SJCRH30 (cell line): ENCODE measurements around the gene PLEKHG5. TPM values are rescaled to one million over a fixed set of nuclear protein-coding genes. Genes with fewer than 3 reads are reported as not detected.

Source experiments
- DNase-seq, 2 experiments: peaks; one replicate each; pipeline ENCODE4 v3.0.0-alpha.2; 2015 to 2020
- H3K27ac ChIP-seq: fragments of 250-450 bp; sonication (Bioruptor Pico); 2 replicates; pipeline ENCODE4 v1.5.1; 2020; ENCODE audit warnings: mild to moderate bottlenecking, moderate library complexity
- H3K27me3 ChIP-seq: fragments of 250-450 bp; sonication (Bioruptor Pico); 2 replicates; pipeline ENCODE4 v1.5.1; 2020; ENCODE audit warnings: mild to moderate bottlenecking, moderate library complexity
- H3K36me3 ChIP-seq: fragments of 250-450 bp; sonication (Bioruptor Pico); 2 replicates; pipeline ENCODE4 v1.5.1; 2020; ENCODE audit warnings: mild to moderate bottlenecking, moderate library complexity
- H3K4me1 ChIP-seq: fragments of 250-450 bp; sonication (Bioruptor Pico); 2 replicates; pipeline ENCODE4 v1.5.1; 2020; ENCODE audit warnings: mild to moderate bottlenecking, moderate library complexity
- H3K4me3 ChIP-seq: fragments of 250-450 bp; sonication (Bioruptor Pico); 2 replicates; pipeline ENCODE4 v1.5.1; 2020; ENCODE audit warnings: mild to moderate bottlenecking, moderate library complexity
- H3K9me3 ChIP-seq: fragments of 250-450 bp; sonication (Bioruptor Pico); replicated peaks from 2 replicates; pipeline ENCODE4 v1.5.1; 2020; ENCODE audit warnings: mild to moderate bottlenecking, moderate library complexity
- total RNA-seq: library from RNA; depleted of rRNA; stranded (reverse); fragments of >200 nt; shearing (Covaris generic); gene quantifications from 2 replicates; pipeline ENCODE4 v1.2.3, GENCODE V29; 2014; rRNA removed

The PLEKHG5 gene
- total RNA-seq, 1 experiment from 2014 or later, result 5.3 TPM

DNA sequence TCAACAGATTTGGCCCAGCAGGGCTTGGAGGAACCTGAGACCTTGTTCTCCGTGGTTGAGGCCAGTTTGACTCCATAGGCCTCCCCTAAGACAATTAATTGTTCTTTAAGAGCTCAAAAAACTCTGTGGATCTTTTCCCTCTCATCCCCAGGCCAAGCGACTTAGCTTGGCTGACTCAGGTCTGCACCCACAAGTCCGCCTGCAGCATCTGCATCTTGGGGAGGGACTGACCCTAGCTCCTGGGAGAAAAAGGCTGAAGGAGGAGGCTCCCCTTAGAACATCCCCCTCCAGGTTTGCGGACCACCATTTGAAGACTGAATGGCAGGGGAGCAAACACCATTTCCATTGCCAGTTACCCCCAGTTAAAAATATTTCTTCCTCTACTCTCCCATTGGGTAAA lies 70.2 kb downstream of the PLEKHG5 start:
- Histone ChIP-seq H3K4me1 (no peaks in the 10 kb centered on the region), H3K36me3 (no peaks in the 10 kb centered on the region), H3K27ac (no peak overlapping the region), H3K4me3 (no peak overlapping the region), H3K27me3 (peaks cover 45% of the 10 kb centered on the region), H3K9me3 (no peaks in the 10 kb centered on the region; the same call in 1 of the 2 replicates)
- no peak for DNase-seq

DNA sequence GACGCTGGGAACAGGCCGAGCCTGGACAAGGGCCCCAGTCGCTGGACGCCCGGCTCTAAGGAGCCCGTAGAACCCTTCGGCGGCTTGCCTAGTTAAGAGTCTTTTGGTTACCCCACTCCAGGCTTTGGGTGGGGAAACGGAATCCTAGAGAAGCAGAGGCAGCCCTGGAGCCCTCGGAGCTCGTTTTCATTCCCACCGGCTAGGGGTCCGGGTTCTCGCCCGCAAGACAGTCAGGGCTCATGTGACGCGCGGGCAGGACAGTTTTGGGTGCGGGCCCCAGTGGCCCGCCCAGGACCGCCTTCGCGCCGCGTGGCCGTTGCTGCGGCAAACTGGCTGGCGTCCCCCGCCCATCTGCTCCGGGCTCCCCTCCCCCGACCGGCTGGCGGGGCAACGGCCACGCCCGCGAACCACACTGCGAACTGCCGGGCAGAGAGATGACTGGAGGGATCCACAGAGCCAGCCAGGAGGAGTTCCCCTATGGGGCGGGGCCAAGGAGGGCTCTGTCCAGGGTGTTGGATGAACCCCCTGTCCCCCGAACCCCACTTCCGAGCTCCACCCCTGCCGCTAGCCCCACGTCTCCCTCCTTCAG lies 70.9 kb downstream of the PLEKHG5 start:
- Histone ChIP-seq H3K36me3 (no peaks in the 10 kb centered on the region), H3K9me3 (no peaks in the 10 kb centered on the region; the same call in 1 of the 2 replicates), H3K27me3 (peaks cover 43% of the 10 kb centered on the region), H3K4me1 (no peaks in the 10 kb centered on the region), H3K4me3 (no peak overlapping the region), H3K27ac (no peak overlapping the region)
- no peak for DNase-seq

DNA sequence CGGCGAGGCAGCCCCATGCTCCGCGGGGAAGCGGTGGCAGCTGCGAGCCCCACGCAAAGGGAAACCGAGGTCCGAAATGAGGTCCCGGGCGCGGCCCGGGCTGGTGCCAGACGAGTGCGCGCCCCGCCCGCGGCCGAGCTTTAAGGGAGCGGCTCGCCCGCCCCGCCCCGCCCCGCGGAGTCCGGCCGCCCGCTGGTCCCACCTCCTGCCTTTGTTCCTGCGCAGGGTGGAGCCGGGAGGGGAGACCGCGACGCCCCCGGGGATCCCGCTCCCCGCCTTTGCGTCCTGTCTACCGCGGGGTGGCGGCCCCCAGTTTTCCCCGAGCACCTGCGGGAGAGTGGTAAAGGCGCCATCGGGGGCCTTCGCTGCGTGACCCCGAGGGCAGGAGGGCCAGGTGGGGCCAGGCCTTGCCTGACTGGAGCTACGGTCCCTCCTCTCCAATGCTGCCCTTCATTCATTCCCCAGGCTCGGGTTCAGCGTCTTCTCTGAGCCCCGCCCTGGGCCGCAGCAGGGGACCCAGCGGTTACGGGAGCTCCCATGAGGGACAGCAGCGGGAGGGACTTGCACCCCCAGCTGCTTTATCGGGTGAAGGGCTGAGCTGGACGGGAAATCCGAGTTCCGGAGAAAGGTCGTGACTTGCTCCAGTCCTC lies 71.5 kb downstream of the PLEKHG5 start, which contains the start of gene HES2:
Gene HES2, minus strand, starts transcription at position 116 of the 650 bp plus-strand sequence. Its CDS starts 99 bp downstream, at position 17.
- no peaks in the 10 kb centered on the region for H3K36me3 ChIP-seq
- H3K27me3 ChIP-seq, result peaks cover 39% of the 10 kb centered on the region
- no peak for DNase-seq
- no peak within 1 kb of the TSS for H3K4me3 ChIP-seq
- H3K27ac ChIP-seq, result no peak within 1 kb of the TSS
- H3K9me3 ChIP-seq, result no peaks in the 10 kb centered on the region; the same call in 1 of the 2 replicates
- no peaks in the 10 kb centered on the region for H3K4me1 ChIP-seq

DNA sequence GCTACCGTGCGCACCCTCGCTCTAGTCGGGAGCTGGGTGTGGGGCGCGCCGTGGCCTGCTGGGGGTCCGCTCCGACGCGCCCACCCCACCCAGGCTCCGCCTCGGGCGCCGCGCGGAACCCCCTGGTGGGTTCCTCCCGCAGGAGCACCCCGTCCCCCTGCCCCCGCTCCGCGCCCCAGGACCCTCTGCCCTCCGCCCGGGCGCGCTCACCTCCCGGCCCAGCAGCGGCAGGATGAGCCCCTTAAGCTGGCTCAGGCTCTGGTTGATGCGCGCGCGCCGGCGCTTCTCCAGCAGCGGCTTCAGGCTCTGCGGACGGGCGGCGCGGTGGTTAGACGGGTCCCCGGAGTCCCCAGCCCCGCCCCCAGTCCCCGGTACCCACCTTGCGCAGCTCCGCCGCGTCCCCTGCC lies 72.1 kb downstream of the PLEKHG5 start:
- H3K4me3 ChIP-seq, result no peak overlapping the region
- DNase-seq, result no peak
- H3K9me3 ChIP-seq, result no peaks in the 10 kb centered on the region; the same call in 1 of the 2 replicates
- no peak overlapping the region for H3K27ac ChIP-seq
- H3K27me3 ChIP-seq, result peaks cover 39% of the 10 kb centered on the region
- no peaks in the 10 kb centered on the region for H3K36me3 ChIP-seq
- H3K4me1 ChIP-seq, result peaks cover 3% of the 10 kb centered on the region; the same call in 1 of the 2 replicates

DNA sequence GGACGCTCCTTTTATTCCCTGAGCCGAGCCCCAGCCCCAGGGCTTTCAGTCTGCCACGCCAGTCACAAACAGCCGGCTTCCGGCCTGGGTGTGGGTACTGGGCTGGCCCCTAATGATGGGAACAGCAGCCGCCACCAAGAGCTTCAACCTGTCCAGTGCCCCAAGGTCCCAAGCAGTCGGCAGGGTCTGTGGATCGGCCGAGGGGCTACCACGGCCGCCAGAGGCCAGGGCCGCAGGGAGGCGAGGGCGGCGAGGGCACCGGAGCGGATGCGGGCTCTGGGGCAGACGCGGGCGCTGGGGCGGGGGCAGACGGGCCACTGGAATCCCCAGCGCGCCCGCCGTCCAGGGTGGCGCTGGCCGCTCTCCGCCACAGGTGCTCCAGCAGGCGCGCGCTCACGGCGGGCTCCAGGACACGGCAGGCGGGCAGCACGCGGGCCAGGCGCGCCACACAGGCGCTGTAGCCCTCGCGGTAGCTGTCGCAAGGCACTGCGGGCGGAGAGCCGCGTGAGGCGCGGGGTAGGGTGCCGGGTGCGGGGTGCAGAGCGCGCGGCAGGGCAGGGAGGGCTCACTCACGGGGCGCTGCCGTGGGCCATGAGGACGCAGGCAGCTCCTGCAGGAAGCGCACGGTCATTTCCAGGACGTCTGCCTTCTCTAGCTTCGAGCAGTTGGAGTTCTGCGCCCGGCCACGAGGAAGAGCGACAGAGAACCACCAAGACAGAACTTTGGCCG lies 72.6 kb downstream of the PLEKHG5 start:
- peaks cover 3% of the 10 kb centered on the region; the same call in 1 of the 2 replicates for H3K4me1 ChIP-seq
- no peaks in the 10 kb centered on the region; the same call in 1 of the 2 replicates for H3K9me3 ChIP-seq
- no peaks in the 10 kb centered on the region for H3K36me3 ChIP-seq
- H3K4me3 ChIP-seq, result no peak overlapping the region
- H3K27ac ChIP-seq, result no peak overlapping the region
- peaks cover 33% of the 10 kb centered on the region for H3K27me3 ChIP-seq
- DNase-seq, result no peak

DNA sequence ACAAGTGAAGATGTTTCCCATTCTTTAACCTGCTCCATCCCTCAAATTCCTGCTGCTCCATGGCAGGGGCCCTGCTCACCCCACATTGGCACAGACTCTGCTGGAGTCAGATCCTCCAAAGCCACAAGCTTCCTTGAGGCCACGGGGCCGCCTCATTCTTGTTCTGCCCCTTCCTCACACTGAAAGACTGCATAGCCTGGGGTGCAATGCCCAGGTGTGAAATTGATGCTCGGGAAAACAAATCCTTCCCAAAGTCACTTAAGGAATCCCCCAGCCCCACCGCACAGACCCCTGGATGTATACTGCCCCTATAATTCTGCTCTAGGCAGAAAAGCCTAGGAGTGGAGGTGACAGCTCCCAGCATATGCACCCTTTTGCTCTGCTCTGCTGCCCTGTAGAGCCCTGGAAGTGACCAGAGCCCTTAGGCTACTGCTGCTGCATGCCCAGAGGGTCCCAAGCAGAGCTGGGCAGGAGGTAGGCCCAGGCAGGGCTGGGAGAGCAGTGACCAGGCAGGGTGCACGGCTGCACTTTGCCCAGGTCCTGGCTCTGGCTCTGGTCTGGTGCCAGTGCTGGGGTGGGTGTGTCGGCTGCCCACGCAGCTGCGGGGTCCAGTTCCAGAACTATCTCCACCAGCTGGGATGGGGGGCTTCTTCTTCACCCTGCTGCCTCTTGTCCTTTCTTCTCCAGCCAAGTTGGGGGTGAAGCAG lies 73.4 kb downstream of the PLEKHG5 start:
- H3K4me1 ChIP-seq, result peaks cover 3% of the 10 kb centered on the region; the same call in 1 of the 2 replicates
- H3K36me3 ChIP-seq, result no peaks in the 10 kb centered on the region
- H3K9me3 ChIP-seq, result no peaks in the 10 kb centered on the region; the same call in 1 of the 2 replicates
- no peak overlapping the region for H3K27ac ChIP-seq
- peaks cover 26% of the 10 kb centered on the region for H3K27me3 ChIP-seq
- DNase-seq, result no peak
- H3K4me3 ChIP-seq, result no peak overlapping the region

Other genes with a start within 250 kb of the PLEKHG5 start
- not detected in 2 replicates for gene HES3, start 247.5 kb downstream of the PLEKHG5 start, total RNA-seq
- 58.2 and 61.3 TPM in 2 replicates for gene GPR153, start 230.6 kb downstream of the PLEKHG5 start, total RNA-seq
- gene ACOT7, start 97.9 kb downstream of the PLEKHG5 start, total RNA-seq, result 51.2 and 51.8 TPM in 2 replicates
- not detected in 2 replicates for gene HES2, start 71.7 kb downstream of the PLEKHG5 start, total RNA-seq
- 0.30 and 0.55 TPM in 2 replicates for gene ESPN, start 66.9 kb downstream of the PLEKHG5 start, total RNA-seq
- 4.1 and 4.6 TPM in 2 replicates for gene TNFRSF25, start 25.5 kb downstream of the PLEKHG5 start, total RNA-seq
- gene NOL9, start 62.8 kb upstream of the PLEKHG5 start, total RNA-seq, result 63.5 and 64.7 TPM in 2 replicates
- gene TAS1R1, start 63.6 kb upstream of the PLEKHG5 start, total RNA-seq, result 0.14 and 0.20 TPM in 2 replicates
- 14.6 and 25.2 TPM in 2 replicates for gene ZBTB48, start 88.3 kb upstream of the PLEKHG5 start, total RNA-seq
- 44.8 and 45.0 TPM in 2 replicates for gene KLHL21, start 111.2 kb upstream of the PLEKHG5 start, total RNA-seq
- 24.5 and 25.0 TPM in 2 replicates for gene PHF13, start 122.1 kb upstream of the PLEKHG5 start, total RNA-seq
- gene THAP3, start 133.2 kb upstream of the PLEKHG5 start, total RNA-seq, result 35.5 and 36.5 TPM in 2 replicates
- 76.6 and 84.5 TPM in 2 replicates for gene DNAJC11, start 210.1 kb upstream of the PLEKHG5 start, total RNA-seq